AG09319 (cell line): ENCODE measurements around the gene USP10.

Experiments used
- DNase-seq: peaks from one replicate; pipeline ENCODE4 v3.0.0-alpha.2; 2010; ENCODE audit warnings: low read depth; ENCODE audit errors: extremely low read depth
- TF ChIP-seq, protein P1 (sequence below): IDR thresholded peaks from 2 replicates; pipeline ENCODE4 v1.5.1; 2011; ENCODE audit warnings: low read depth, mild to moderate bottlenecking, inconsistent platforms, low read length, moderate library complexity

The USP10 gene

DNA sequence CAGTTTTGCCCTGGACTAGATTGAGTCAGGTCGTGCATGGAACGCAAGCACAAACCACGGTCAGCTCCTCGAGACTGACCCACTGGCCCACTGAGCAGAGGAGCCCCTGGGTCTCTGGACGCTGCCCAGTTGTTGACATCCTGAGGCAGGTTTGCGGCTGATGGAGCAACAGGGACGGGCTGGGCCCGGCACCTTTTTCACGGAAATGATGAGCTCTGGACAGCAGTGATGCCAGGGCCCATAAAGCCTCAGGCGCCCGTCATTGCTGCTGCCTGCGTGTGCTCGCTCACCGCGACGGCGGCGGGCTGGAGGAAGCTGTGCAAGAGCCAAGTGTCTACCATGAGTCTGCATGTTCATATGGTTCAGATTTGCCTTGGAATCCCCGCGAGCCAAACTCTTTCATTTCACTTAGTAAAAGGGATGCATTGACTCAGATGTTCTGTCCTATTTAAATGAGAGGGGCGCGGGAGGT, 89.2 kb downstream of the USP10 start:
- TF ChIP-seq, protein P1, sequence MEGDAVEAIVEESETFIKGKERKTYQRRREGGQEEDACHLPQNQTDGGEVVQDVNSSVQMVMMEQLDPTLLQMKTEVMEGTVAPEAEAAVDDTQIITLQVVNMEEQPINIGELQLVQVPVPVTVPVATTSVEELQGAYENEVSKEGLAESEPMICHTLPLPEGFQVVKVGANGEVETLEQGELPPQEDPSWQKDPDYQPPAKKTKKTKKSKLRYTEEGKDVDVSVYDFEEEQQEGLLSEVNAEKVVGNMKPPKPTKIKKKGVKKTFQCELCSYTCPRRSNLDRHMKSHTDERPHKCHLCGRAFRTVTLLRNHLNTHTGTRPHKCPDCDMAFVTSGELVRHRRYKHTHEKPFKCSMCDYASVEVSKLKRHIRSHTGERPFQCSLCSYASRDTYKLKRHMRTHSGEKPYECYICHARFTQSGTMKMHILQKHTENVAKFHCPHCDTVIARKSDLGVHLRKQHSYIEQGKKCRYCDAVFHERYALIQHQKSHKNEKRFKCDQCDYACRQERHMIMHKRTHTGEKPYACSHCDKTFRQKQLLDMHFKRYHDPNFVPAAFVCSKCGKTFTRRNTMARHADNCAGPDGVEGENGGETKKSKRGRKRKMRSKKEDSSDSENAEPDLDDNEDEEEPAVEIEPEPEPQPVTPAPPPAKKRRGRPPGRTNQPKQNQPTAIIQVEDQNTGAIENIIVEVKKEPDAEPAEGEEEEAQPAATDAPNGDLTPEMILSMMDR = no peak
- peak; percentile 88 for DNase-seq

DNA sequence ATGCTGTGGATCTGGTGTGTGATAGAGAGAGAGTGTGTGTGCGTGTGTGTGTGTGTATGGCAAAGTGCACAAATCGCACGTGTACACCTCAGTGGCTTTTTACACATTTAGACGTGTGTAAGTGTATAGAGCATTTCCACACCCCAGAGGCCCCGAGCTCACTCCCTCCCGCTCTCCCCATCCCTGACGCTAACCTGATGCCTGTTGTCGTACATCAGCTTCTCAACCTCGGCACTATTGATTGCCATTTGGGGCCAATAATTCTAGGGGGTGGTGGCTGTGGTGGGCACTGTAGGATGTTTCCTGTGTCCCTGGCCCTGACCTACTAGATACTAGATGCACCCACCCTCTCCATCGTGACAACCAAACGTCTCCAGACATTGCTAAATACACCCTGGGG, 89.6 kb downstream of the USP10 start:
- DNase-seq = no peak
- TF ChIP-seq, protein P1 = no peak

DNA sequence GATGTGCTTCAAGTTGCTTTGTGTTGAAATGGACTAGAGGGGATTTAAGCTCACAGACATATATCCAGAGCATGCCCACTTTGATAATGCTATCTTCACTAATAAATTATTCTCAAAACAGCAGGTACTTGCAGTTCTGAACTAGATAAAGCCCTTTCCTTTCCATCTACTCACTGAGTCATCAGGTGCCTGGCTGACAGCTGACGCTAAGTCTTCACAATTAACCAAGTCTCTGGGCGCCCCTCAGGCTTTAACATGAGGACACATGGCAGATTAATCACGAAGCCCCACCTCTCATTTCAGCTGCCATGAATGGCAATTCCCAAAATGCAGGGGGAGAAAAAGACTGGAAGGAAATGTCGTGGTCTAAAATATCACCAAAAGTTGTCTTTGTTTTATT, 90.5 kb downstream of the USP10 start:
- DNase-seq = no peak
- TF ChIP-seq, protein P1 = no peak

DNA sequence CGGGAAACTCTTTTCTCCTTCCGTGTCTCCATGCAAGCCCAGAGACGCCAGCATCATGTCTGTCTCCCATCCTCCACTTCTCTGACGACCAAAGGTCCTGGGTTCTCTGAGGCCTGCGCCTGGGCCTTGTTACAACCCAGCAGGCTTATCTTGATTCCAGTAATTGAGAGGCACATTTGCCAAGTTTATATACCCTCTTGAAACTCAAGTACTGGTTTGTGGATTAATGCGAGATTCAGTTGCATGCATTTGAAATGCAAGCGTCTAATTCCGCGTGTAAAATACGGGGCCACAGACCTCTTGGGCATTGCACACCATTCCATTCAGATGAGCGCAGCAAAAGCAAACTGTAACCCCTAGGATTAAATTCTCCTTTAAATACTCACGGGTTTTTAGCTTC, 91.3 kb downstream of the USP10 start:
- TF ChIP-seq, protein P1 = no peak
- no peak for DNase-seq

DNA sequence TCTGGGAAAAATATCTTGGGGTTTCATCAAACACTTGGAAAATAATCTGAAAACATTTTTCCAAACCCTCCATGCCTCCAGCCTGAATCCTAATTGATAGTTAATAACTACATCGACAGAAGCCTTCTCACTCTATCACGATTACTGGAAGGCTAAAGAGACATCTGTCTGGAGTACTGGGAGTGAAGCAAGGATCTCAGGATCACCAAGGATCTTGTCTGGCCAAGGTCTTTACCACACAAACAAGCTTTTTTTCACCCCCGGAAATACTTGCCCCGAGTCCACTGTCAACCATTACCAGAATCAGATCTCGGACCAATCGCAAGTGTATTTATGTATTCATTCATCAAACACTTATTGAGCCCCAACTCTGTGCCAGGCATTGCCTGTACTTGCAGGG, 91.7 kb downstream of the USP10 start:
- no peak for DNase-seq
- TF ChIP-seq, protein P1 = no peak

DNA sequence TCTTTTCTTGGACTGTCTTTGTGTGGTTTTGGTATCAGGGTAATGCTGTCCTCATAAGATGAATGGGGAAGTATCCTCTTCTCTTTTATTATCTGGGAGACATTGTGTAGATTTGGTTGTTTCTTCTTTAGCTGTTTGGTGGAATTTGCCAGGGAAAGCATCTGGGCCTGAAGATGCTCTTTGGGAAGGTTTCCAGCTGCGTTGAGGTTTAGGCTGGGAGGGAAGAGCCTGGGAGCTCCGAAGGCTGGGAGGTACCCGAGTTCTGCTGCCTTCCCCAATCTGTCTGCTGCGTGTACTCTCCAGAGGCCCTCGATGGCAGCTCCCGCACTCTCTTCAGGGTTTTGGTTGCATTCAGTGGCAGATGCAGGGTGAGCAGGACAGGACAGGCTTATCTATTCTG, 94.4 kb downstream of the USP10 start:
- no peak for DNase-seq
- TF ChIP-seq, protein P1 = no peak

DNA sequence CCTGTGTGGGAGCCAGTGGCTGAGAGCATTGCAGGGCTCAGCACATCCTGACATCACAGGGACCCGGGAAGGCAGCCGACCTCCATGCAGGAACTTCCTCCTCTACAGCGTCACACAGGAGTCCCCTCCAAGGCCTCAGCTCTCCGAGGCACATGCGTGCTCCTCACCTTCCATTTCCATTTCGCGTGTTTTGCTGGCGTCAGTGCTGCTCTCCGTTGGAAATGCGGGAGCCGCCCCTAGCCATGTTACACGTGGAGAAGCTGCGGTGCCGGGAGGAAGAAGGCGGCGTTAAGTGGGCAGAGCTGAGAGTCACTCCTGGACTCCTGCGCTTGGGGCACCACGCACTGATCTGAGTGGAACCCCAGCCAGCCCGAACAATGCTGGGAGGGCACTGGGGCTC, 94.8 kb downstream of the USP10 start:
- no peak for DNase-seq
- TF ChIP-seq, protein P1 = no peak
